Stimulated activated CD8-positive, alpha-beta memory T cell treated with anti-CD3 and anti-CD28 coated beads, Interleukin-4, amount 100 ng/mL, for 1 hour (primary cell): ENCODE measurements around the gene KCNN1.
A peak's percentile ranks its signal among the peaks of the same experiment; 100 is the strongest.
"Not testable (repeated sequence)": the region's sequence is repeated elsewhere in the genome, so short reads cannot be mapped to it uniquely, and the experiment has no call there.

Source experiments
- DNase-seq, 2 donors: peaks; one replicate each; pipeline ENCODE4 v3.0.0-alpha.2; 2020; ENCODE audit warnings: low read depth in 2 of 2, low spot score in 1 of 2

KCNN1 gene

GRCh38 chr19:17968362-17968761 lies 1.5 kb downstream of the KCNN1 start:
- no peak for DNase-seq

- DNase-seq = no peak
Observed at GRCh38 chr19:17969096-17969792, 2.3 kb downstream of the KCNN1 start.

GRCh38 chr19:17972230-17972629 lies 5.3 kb downstream of the KCNN1 start:
- DNase-seq = no peak

GRCh38 chr19:17973759-17974158 lies 6.9 kb downstream of the KCNN1 start:
- no peak for DNase-seq

GRCh38 chr19:17974551-17974950 lies 7.6 kb downstream of the KCNN1 start:
- no peak for DNase-seq

GRCh38 chr19:17975032-17975431 lies 8.1 kb downstream of the KCNN1 start:
- no peak for DNase-seq

- no peak for DNase-seq
Observed at GRCh38 chr19:17977021-17977420, 10.1 kb downstream of the KCNN1 start.

- DNase-seq = no peak
Observed at GRCh38 chr19:17977488-17977887, 10.6 kb downstream of the KCNN1 start.

- DNase-seq = no peak
Observed at GRCh38 chr19:17981611-17982010, 14.7 kb downstream of the KCNN1 start.

- no peak for DNase-seq
Observed at GRCh38 chr19:17982430-17982829, 15.5 kb downstream of the KCNN1 start.

- no peak for DNase-seq
Observed at GRCh38 chr19:17985037-17985818, 18.3 kb downstream of the KCNN1 start.

- not testable (repeated sequence) for DNase-seq
Observed at GRCh38 chr19:17986569-17986968, 19.7 kb downstream of the KCNN1 start.

GRCh38 chr19:17988161-17988560 lies 21.3 kb downstream of the KCNN1 start:
- DNase-seq = no peak

GRCh38 chr19:17989425-17990094 lies 22.7 kb downstream of the KCNN1 start:
- DNase-seq = no peak

- no peak for DNase-seq
Observed at GRCh38 chr19:17993076-17993813, 26.3 kb downstream of the KCNN1 start.

GRCh38 chr19:17996826-17997316 lies 30.0 kb downstream of the KCNN1 start:
- peak; percentile 75 to 83 for DNase-seq

GRCh38 chr19:17997969-17998826 lies 31.3 kb downstream of the KCNN1 start:
- DNase-seq = no peak

GRCh38 chr19:17998827-17999150 lies 31.9 kb downstream of the KCNN1 start:
- no peak for DNase-seq

- no peak for DNase-seq
Observed at GRCh38 chr19:17999684-18000479, 33.0 kb downstream of the KCNN1 start.

GRCh38 chr19:18000480-18000914 lies 33.6 kb downstream of the KCNN1 start:
- DNase-seq = no peak
